Stimulated activated naive B cell treated with anti-CD40 and anti-IgM and Interleukin-4, amounts not matched to agents 10 μg/mL and 1 μg/mL and 100 μg/mL, for 72 hours (primary cell): ENCODE data around the gene PLCL1.

ENCODE experiments used
- ATAC-seq, 2 donors: fragments of 150-1000 bp; cut with Tn5 transposase; replicated peaks; 2 replicates each; pipeline ENCODE4 v1.10.0; 2021; ENCODE audit warnings: moderate library complexity in 1 of 2
- DNase-seq: peaks from one replicate; pipeline ENCODE4 v3.0.0; 2021
- H3K27ac Mint-ChIP-seq: one replicate; pipeline ENCODE4 v1.8.0; 2022; ENCODE audit warnings: mild to moderate bottlenecking, mixed read lengths
- H3K27me3 Mint-ChIP-seq, 2 donors: one replicate each; pipeline ENCODE4 v1.8.0; 2022; ENCODE audit warnings: mixed read lengths in 2 of 2
- H3K36me3 Mint-ChIP-seq, 2 donors: one replicate each; pipeline ENCODE4 v1.8.0; 2022; ENCODE audit warnings: mixed read lengths in 2 of 2, mild to moderate bottlenecking in 1 of 2
- H3K4me1 Mint-ChIP-seq, 2 donors: one replicate each; pipeline ENCODE4 v1.8.0; 2022; ENCODE audit warnings: mixed read lengths in 2 of 2, mild to moderate bottlenecking in 1 of 2
- H3K4me3 Mint-ChIP-seq, 2 donors: one replicate each; pipeline ENCODE4 v1.8.0; 2022; ENCODE audit warnings: mild to moderate bottlenecking in 2 of 2, mixed read lengths in 2 of 2, moderate library complexity in 1 of 2
- H3K9me3 Mint-ChIP-seq, 2 donors: one replicate each; pipeline ENCODE4 v1.8.0; 2022; ENCODE audit warnings: mixed read lengths in 2 of 2, mild to moderate bottlenecking in 1 of 2

Gene PLCL1

DNA sequence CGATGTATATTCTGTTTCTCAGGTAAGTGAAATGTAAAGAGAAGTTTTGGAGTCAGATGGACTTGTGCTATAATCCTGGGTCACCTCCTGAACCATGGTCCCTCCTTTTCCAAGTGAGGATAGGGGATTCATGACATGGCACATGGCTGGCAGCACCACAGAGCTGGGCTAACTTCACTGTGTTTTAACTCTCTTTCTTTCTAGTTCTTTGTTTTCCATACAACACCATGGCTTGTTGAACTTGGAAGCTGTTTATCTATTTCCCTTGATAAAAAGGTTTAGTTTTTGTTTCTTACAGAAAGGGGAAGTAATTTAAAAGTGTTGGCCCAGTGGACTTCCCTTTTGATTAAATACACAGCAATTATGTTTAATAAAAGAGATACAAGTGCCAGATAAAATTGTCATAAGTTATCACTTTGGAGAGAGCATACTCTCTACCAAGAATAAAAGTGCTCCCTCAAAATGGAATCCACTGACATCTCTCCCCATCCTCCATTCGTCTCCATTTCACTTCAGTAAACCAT lies 90.4 kb downstream of the PLCL1 start:
- Mint-ChIP-seq H3K27me3 (peaks cover 7 to 14% of the 10 kb centered on the region in 2 donors), H3K9me3 (no peaks in the 10 kb centered on the region), H3K4me3 (no peak overlapping the region), H3K36me3 (no peaks in the 10 kb centered on the region), H3K4me1 (peaks cover 4 to 5% of the 10 kb centered on the region in 2 donors), H3K27ac (no peak overlapping the region)
- ATAC-seq = no peak
- no peak for DNase-seq

DNA sequence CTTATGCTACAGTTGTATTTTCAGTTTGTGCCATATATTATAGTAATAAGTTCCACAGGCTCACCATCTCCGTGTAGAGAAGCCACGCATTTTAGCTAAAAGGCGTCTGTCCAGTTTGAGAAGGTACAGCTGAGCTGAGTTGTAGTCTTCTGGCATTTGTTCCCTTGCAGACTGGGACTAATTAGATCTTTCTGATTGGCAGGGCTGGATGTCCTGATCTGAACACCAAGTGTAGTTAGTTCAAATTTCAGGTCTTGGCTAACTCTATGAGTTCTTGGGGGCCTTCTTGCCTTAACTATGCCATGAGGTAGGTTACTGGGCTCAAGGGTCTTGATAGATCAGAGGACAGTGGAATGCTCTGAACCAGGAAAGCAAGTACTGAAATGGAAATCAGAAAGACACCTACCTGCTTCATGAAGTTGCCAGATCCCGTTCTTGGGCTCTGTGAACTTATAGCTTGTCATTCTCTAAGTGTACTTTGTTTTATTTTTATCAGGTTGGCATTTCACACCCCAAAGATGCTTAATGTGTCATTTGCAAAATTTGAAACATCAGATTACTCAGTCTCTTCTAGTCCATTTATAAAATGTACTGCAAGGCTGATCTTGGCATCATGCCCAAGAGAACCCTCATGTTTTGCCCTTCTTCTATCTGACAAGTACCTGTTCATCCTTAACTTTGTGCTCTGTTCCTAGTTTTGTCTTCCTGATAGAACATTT lies 93.7 kb downstream of the PLCL1 start:
- H3K9me3 Mint-ChIP-seq = peaks cover 0 to 3% of the 10 kb centered on the region in 2 donors
- no peaks in the 10 kb centered on the region for H3K4me1 Mint-ChIP-seq
- ATAC-seq (no peak), DNase-seq (no peak)
- H3K27ac Mint-ChIP-seq = no peak overlapping the region
- no peaks in the 10 kb centered on the region for H3K36me3 Mint-ChIP-seq
- H3K27me3 Mint-ChIP-seq = peaks cover 7% of the 10 kb centered on the region in 2 donors
- no peak overlapping the region for H3K4me3 Mint-ChIP-seq

DNA sequence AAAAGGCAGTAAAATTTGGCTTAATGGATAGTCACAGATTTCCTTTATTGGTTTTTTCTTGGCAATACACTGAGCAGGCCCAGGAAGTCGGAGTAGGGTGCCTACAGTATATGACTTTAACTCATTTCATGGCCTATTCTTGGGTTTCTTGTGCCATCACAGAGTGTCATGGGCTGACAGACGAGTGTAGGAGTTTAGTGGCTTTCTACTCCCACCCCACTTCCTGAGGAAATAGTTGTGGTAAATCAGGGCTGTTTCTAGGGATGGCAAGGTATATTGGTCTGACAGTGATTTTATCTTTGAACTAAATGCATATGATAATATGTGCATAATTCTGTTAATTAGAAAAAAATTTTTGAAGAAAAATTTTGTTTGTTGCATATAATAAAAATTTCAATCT lies 100.1 kb downstream of the PLCL1 start:
- no peaks in the 10 kb centered on the region for H3K36me3 Mint-ChIP-seq
- ATAC-seq = peak in 1 of 2 donors; percentile 25
- H3K27me3 Mint-ChIP-seq = peaks cover 4 to 7% of the 10 kb centered on the region in 2 donors
- H3K4me1 Mint-ChIP-seq = peaks cover 3 to 4% of the 10 kb centered on the region in 2 donors
- H3K9me3 Mint-ChIP-seq = peaks cover 0 to 7% of the 10 kb centered on the region in 2 donors
- no peak for DNase-seq
- H3K4me3 Mint-ChIP-seq = no peak overlapping the region
- H3K27ac Mint-ChIP-seq = no peak overlapping the region

DNA sequence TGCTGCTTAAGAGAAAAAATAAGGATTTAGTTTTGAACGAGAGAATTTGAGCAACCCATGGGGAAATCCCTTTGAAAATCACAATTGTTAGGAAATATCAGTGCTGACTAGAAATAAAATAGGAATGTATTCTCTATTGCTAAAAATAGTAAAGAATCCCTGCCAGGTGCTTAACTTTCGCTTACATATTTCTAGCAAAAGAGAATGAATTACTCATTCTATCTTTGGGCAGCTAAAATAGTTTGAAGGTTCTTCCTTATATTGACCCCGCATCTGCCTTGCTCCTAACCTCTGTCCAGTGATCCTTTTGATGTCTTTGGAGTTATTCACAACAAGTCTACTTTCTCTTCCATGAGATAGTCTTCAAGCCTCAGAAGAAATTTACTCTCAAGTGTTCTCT lies 103.8 kb downstream of the PLCL1 start:
- Mint-ChIP-seq H3K27me3 (peaks cover 0 to 4% of the 10 kb centered on the region in 2 donors), H3K4me1 (peaks cover 4 to 6% of the 10 kb centered on the region in 2 donors), H3K9me3 (peaks cover 0 to 3% of the 10 kb centered on the region in 2 donors), H3K36me3 (no peaks in the 10 kb centered on the region), H3K27ac (no peak overlapping the region), H3K4me3 (no peak overlapping the region)
- no peak for ATAC-seq
- DNase-seq = no peak

DNA sequence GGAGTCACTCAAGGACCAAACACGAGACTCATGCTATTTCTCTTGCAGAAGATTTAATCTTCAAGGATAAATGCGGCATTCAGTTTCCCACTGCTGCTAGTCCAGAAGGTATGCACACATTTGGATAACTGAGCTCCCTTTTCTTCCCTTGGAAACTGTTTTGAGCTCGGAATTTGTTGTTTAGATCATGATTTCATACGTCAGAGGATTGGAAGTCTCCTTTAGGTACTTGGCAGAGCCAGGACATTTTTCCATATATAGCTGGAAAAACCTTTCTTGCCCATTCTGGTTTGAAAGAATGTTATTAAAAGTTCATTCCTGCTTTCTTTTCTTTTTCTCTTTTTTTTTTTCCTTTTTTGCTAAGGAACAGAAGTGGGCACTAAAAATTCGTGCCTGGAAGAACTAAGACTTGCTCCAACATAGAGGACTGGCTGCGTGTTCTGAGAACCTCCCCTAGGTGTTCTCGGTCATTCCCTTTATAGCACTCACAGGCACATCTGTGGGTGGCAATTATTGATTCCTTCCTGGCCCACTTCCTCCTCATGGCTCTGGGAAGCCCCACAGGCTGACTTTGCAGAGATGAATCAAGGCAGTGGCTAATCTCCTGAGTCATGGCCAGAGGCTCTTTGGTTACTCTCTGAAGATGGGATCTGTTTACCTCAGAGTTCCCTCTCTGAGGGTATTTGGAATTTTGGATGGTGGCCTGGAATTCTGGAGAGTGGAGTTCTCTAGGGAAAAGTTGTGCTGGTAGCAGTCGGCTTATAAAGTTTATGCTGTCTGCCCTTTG lies 104.8 kb downstream of the PLCL1 start:
- peaks cover 0 to 3% of the 10 kb centered on the region in 2 donors for H3K9me3 Mint-ChIP-seq
- H3K4me1 Mint-ChIP-seq = peaks cover 4 to 6% of the 10 kb centered on the region in 2 donors
- H3K27me3 Mint-ChIP-seq = peaks cover 0 to 4% of the 10 kb centered on the region in 2 donors
- no peaks in the 10 kb centered on the region for H3K36me3 Mint-ChIP-seq
- H3K4me3 Mint-ChIP-seq = no peak overlapping the region
- DNase-seq (no peak), ATAC-seq (peak in 1 of 2 donors; percentile 64)
- H3K27ac Mint-ChIP-seq = peak overlapping the region; percentile 37

DNA sequence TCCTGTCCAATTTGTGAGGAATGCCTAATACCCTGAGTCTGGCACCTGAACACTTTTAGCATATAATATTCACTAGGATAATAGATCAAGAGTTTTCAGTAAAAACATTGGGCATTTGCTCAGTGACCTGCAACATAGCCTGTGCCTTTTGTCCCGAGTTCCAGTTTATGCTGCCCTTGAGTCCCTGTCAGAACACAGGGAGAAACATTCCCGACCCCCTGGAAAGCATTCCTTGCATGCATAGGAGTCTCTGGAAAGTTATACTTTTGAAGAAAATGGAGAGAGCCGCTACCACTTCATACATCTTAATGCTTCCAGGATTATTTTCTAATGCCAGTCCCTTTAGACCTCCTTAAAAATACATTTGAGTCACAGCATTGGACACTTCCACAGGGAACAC lies 107.3 kb downstream of the PLCL1 start:
- Mint-ChIP-seq H3K4me3 (no peak overlapping the region), H3K27ac (no peak overlapping the region), H3K4me1 (peaks cover 4 to 6% of the 10 kb centered on the region in 2 donors), H3K9me3 (no peaks in the 10 kb centered on the region), H3K27me3 (peaks cover 0 to under 1% of the 10 kb centered on the region in 2 donors), H3K36me3 (no peaks in the 10 kb centered on the region)
- no peak for ATAC-seq
- DNase-seq = no peak

DNA sequence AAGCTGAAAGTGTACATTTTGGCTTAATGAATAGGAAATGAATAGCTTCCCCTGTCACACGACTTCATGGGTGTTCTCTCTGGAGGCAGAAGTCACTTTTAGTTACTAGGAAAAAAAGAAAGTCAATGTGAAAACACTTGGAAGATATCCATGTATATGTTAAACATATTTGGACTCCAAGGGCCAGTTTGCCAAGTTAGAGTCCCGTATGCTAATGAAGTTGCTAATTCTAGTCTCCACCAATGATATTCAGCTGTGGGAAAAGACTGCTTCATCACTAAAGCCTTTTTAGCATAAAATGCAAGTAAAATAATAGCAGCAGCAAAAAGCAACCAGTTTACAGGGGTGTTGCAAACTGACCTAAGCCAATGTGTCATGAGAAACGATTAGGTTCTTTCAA lies 108.7 kb downstream of the PLCL1 start:
- Mint-ChIP-seq H3K36me3 (no peaks in the 10 kb centered on the region), H3K27ac (no peak overlapping the region), H3K9me3 (no peaks in the 10 kb centered on the region), H3K27me3 (no peaks in the 10 kb centered on the region), H3K4me3 (no peak overlapping the region), H3K4me1 (peaks cover 4 to 6% of the 10 kb centered on the region in 2 donors)
- ATAC-seq = no peak
- no peak for DNase-seq

DNA sequence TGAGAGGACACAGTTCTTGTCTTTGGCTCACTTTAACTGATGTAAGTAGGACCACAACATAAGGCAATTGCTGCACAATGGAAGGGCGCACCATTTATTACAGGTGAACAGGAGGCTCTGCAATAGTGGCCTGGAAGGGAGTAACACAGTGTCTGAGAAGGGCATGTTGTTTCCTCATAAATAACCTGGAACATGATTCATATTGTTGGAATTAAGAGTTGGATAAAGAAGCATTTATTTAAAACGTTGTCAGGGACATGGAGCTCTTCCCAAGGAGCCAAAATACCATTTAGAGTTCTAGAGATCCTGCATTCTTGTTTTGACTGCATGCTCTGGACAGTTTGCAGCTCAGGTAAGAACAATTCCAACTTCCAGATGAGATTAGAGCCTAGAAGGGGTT lies 110.4 kb downstream of the PLCL1 start:
- DNase-seq (no peak), ATAC-seq (no peak)
- H3K4me1 Mint-ChIP-seq = no peaks in the 10 kb centered on the region
- H3K9me3 Mint-ChIP-seq = peaks cover 0 to 4% of the 10 kb centered on the region in 2 donors
- H3K36me3 Mint-ChIP-seq = no peaks in the 10 kb centered on the region
- no peak overlapping the region for H3K4me3 Mint-ChIP-seq
- no peaks in the 10 kb centered on the region for H3K27me3 Mint-ChIP-seq
- no peak overlapping the region for H3K27ac Mint-ChIP-seq

DNA sequence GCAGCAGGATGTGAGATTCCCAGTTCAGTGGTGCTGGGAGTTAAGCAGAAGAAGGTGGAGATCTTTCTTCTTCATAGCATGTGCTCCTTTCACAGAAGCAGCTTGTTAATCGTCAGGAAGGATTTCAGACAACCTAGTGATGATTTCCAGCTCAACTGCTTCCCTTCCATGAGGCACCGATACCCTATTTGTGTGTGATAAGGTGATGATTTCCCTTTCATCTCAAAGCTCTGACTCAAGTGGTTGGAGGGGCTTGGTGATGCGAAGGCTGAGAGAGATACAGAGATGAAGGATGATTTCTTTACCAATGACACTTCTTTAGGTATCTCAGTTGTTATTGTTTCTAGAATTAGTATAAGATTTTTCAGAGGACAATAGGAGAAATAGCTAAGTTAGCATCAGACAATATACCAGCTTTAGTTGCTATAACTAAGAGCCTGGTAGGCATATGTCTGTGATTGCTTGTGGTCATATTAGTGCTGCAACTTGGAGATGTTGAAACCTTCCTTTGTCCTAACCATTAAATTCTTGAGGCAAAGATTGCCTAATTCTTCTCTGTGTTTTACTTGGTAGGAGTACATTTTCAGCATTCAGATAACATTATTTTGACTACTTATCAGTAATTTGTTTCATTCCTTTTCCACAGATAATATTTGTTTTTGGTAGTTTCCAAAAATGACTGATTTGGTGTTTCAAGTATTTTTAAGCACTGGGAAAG lies 111.3 kb downstream of the PLCL1 start:
- H3K27ac Mint-ChIP-seq = no peak overlapping the region
- H3K4me3 Mint-ChIP-seq = no peak overlapping the region
- H3K4me1 Mint-ChIP-seq = no peaks in the 10 kb centered on the region
- H3K36me3 Mint-ChIP-seq = no peaks in the 10 kb centered on the region
- H3K9me3 Mint-ChIP-seq = peaks cover 0 to 4% of the 10 kb centered on the region in 2 donors
- DNase-seq (no peak), ATAC-seq (no peak)
- no peaks in the 10 kb centered on the region for H3K27me3 Mint-ChIP-seq

DNA sequence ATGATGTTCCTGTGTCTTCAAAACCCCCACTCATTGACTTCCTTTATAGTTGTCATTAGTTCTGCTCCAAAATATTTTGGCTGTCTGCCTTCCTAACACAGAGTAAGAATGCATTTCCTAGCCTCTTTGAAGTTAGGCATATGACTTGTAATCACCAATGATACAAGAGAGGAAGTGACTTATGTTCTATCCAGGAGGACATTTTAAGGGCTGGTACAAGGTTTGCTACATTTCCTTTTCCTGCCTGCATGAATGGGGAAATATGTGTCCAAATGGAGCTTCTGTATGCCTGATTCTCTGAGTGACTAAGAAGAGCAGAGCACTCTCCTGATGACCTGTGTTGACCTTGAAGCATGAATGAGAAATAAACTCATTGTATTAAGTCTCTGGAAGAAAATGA lies 115.1 kb downstream of the PLCL1 start:
- no peak overlapping the region for H3K4me3 Mint-ChIP-seq
- H3K36me3 Mint-ChIP-seq = no peaks in the 10 kb centered on the region
- H3K27me3 Mint-ChIP-seq = no peaks in the 10 kb centered on the region
- no peaks in the 10 kb centered on the region for H3K4me1 Mint-ChIP-seq
- ATAC-seq (no peak), DNase-seq (no peak)
- H3K9me3 Mint-ChIP-seq = peaks cover under 1 to 4% of the 10 kb centered on the region in 2 donors
- no peak overlapping the region for H3K27ac Mint-ChIP-seq

DNA sequence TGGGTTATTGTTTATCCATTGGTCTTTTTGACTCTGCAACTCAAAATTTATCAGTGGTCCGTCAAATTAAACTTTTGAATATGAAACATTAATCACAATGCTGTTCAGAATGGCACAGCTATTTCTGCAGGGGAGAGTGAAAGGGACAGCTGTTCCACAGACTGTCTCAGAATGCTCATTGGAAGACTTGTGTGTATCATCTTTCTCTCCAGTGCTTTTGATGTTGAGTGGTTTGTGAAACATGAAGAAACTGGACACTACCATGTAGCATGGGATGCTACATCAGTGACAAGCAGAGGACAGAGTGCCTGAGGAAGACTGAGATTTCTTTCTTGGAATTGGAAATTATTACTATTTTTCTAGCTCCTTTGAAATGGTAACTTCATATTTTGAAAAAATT lies 115.7 kb downstream of the PLCL1 start:
- Mint-ChIP-seq H3K4me1 (no peaks in the 10 kb centered on the region), H3K9me3 (peaks cover 2 to 4% of the 10 kb centered on the region in 2 donors), H3K27ac (no peak overlapping the region), H3K36me3 (no peaks in the 10 kb centered on the region), H3K27me3 (no peaks in the 10 kb centered on the region), H3K4me3 (no peak overlapping the region)
- DNase-seq (no peak), ATAC-seq (no peak)

DNA sequence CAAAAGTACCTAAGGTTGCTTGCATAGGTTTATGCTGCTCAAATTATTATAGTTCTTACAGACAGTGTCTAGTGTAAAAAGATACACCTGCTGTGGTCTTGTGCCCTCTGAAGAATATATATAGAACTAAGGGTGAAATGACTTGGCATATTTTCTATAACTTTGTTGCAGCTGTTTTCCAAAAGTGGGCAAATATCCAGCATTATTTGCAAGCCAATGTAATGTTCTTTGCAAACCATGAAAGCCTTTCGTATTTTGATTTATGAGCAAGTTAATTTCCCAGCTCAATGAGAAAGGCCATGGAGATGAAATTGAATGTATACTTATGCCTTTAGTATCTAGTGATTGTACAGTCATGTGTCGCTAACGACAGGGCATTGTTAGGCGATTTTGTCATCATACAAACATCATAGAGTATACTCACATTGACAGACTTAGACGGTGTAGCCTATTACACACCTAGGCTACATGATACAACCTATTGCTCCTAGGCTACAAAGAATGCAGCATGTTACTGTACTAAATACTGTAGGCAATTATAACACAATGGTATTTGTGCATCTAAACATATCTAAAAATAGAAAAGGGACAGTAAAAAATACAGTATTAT lies 116.3 kb downstream of the PLCL1 start:
- H3K27me3 Mint-ChIP-seq = no peaks in the 10 kb centered on the region
- DNase-seq (no peak), ATAC-seq (no peak)
- H3K4me3 Mint-ChIP-seq = no peak overlapping the region
- H3K9me3 Mint-ChIP-seq = peaks cover 2 to 4% of the 10 kb centered on the region in 2 donors
- no peak overlapping the region for H3K27ac Mint-ChIP-seq
- no peaks in the 10 kb centered on the region for H3K4me1 Mint-ChIP-seq
- H3K36me3 Mint-ChIP-seq = no peaks in the 10 kb centered on the region

DNA sequence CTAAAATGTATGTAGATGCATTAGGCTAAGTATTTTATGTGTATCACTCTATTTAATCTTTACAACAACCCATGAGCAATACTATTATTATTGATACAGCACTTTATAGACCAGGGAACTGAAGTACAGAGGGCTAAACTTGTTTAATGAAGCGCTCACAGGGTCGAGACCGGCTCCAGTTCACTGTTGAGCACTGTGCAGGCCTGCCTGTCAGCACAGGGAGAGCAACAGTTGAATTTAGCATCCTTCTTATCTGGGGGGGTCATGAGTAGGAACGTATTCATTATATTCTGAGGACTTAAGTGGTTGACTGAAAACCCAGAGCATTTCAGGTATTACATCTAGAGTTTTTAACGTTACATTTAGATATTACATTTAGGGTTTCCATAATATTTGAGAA lies 120.1 kb downstream of the PLCL1 start:
- H3K27me3 Mint-ChIP-seq = no peaks in the 10 kb centered on the region
- no peak overlapping the region for H3K4me3 Mint-ChIP-seq
- H3K9me3 Mint-ChIP-seq = peaks cover 2% of the 10 kb centered on the region in 2 donors
- DNase-seq (no peak), ATAC-seq (no peak)
- H3K27ac Mint-ChIP-seq = no peak overlapping the region
- no peaks in the 10 kb centered on the region for H3K36me3 Mint-ChIP-seq
- no peaks in the 10 kb centered on the region for H3K4me1 Mint-ChIP-seq

DNA sequence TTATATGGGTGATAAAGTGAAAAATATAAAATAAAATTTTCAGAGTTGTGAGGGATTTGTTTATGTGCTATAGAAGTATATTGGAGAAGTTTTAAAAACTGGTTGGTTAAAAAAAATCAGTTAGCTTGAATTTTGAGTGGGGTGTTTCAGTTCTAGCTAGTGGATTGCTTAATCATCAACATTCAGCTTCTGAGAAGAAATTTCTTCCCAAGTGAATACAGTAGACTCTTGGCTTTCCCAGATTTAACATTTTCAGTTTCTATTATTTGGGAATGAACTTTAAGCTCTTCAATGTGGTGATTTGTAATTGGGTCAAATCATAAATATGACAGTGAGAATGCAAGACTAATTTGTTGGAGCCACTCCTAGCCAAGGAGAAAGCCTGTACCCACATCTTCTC lies 120.8 kb downstream of the PLCL1 start:
- DNase-seq = no peak
- Mint-ChIP-seq H3K36me3 (no peaks in the 10 kb centered on the region), H3K4me1 (no peaks in the 10 kb centered on the region), H3K4me3 (no peak overlapping the region), H3K27me3 (no peaks in the 10 kb centered on the region), H3K27ac (no peak overlapping the region), H3K9me3 (peaks cover 0 to 2% of the 10 kb centered on the region in 2 donors)
- ATAC-seq = no peak
